HG03039 (cell line): ENCODE data around the gene CEL.

ENCODE experiments used
- ATAC-seq: cut with Tn5 transposase; IDR thresholded peaks from one replicate; pipeline ENCODE4 v1.9.1; 2021; ENCODE audit warnings: mild to moderate bottlenecking, moderate library complexity; ENCODE audit not compliant: unreplicated experiment

Gene CEL

DNA sequence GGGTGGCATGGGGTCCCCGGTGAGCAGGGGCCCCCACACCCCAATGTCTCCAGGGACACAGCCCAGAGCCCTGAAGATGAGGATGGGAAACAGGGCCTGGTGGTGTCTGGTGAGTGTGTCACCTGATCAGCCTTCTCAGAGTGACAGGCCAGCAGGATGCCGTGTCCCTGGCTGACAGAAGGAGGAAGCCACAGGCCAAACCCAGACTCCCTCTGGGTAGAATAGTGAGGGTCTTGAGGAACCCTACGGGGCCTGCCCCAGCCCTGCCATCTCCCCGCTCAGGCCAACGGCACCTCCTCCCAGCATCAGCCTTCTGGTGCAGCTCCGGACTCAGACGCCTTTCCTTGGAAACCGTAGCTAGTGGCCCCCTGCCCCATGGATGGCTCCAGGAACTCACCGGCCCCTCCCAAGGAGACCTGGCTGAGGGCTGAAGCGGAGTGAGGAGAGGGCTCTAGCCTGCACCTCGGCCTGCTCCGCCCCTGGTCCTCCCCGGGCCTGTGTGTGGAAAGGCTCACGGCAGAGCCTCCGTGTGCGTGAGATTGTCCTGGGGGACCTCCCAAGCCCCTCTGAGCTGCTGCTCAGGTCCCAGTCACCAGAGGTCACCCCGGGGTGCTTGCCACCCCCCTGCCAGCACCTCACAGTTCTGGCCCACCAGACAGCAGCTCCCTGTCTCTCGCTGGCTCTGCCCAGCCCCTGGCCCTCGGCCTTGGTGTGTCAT lies 53.3 kb downstream of the CEL start:
- peak; percentile 2 for ATAC-seq

- ATAC-seq = peak; percentile 63
These were observed 54.0 kb downstream of the CEL start for GRCh38 chr9:133115604-133116345.

- no peak for ATAC-seq
These were observed 54.8 kb downstream of the CEL start for GRCh38 chr9:133116346-133117231.

GRCh38 chr9:133117271-133118178 lies 55.7 kb downstream of the CEL start:
- no peak for ATAC-seq

- ATAC-seq = no peak
These were observed 56.4 kb downstream of the CEL start for GRCh38 chr9:133118179-133118520.

GRCh38 chr9:133118568-133118967 lies 56.8 kb downstream of the CEL start:
- ATAC-seq = no peak

DNA sequence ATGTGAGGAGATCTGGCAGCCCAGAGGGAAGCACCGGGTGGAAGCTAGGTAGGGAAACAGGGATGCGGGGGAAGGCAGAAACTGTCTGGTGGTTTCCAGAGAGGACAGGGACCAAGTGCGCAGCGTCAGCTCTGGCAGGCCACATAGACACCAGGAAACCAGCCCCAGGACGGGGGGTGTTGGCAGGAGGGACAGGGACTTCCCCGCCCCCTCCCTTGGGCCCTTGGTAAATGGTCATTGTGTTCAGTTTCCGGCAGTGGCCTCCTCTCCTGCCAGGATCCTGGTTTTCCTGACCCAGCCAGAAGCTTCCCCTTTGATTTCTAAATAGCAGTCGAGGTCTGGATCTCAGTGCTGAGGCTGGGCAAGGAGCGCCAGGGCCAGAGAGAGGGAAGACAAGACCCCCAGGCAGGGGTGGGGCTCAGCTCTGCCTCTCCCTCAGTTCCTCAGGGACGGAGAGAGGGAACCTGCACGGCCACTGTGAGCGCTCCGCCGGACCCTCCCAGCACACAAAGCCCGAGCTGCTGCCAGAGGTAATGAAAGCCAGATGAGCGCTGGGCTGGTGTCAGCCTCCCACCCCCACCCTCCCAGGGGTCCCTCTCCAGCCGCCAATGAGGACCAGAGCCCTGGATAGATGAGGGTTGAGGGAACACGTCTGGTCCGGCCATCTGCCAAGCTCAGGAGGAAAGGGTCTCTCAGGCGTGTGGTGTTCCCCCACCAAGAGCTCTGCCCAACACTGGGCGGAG lies 57.5 kb downstream of the CEL start:
- ATAC-seq = no peak

DNA sequence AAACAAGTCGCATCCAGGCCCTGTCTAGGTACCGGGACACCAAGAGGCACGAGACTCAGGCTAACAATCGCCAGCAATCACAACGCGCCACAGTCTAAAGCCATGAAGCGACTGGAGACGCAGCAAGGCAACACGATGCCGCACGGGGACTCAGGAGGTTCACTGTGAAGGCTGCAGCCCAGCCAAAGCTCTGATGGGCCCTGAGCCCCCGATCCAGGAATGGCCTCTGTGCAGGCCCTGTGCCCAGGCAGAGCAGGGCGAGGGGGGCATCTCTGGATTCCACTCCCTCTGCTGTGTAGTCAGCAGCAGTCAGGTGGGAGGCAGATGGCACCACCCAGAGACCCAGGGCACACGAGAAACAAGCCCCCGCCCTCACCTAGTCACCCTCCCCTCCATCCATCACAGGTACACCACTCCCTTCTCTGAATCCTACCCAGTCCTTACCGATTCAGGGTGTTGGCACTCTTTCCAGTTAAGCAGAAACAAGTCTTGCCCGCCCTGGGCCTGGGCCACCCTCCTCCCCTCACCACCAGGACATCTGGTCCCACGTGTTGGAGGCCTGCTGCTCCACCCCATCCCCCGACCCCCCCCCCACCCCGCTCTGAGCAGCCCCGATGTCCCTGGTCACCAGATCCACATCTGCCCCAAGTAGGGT lies 58.2 kb downstream of the CEL start:
- no peak for ATAC-seq

- ATAC-seq = no peak
These were observed 58.9 kb downstream of the CEL start for GRCh38 chr9:133120501-133121197.
